H1 (cell line): ENCODE results near the gene HLA-DMB. TPM values are rescaled to one million over a fixed set of nuclear protein-coding genes. Genes with fewer than 3 reads are reported as not detected.

Experiments
- KDM4A ChIP-seq: IDR thresholded peaks from one replicate; pipeline ENCODE4 v1.7.1; 2012; ENCODE audit warnings: low read depth, mild to moderate bottlenecking, moderate library complexity, low read length, inconsistent platforms; ENCODE audit not compliant: severe bottlenecking
- polyA plus RNA-seq, 7 experiments: library from polyadenylated mRNA; depleted of rRNA in 3 of 7; stranded (reverse) in 5 of 7; unstranded in 2 of 7; fragments of >200 nt in 5 of 7; fragments of 200-250 nt in 2 of 7; gene quantifications; 1 replicate in 5 of 7; 2 replicates in 1 of 7; 4 replicates in 1 of 7; pipeline versions ENCODE4 v1.2.1 to v1.2.3, GENCODE V29; 2011 to 2013; ENCODE audit warnings: missing spikeins in 2 of 7, mixed read lengths in 2 of 7
- total RNA-seq: library from RNA; stranded (reverse); fragmentation: NEBNext Ultra II Directional; extraction: Animal tissue kit (Norgen Biotek cat#: 25700); gene quantifications from 2 replicates; pipeline ENCODE4 v1.2.1, GENCODE V29; 2021

HLA-DMB gene
- total and polyA plus RNA-seq, 2 of the 8 experiments (the other 6 are each of a cell fraction or from before 2014, with no cell fraction given), result 2.7 to 4.7 TPM

DNA sequence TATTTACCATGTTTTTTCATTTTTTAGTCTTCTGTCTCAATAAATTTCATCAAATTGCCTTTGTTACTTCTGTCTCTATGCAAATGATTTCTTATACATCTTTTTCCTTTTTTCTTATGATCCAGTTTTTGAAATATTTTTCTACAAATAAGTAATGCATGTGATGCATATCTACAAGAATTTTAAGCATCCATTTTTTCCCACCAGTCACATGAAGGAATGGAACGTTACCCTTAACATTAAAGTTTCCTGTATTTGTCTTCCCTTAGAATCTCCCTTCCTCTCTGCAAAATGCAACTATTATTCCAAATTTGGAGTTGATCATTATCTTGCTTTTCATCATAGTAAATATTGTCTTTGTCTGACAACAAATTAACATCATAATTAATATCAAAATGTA lies 51.3 kb downstream of the HLA-DMB start (continued):
- TF ChIP-seq KDM4A, result no peak
